HG03196 (cell line): ENCODE measurements around the gene TBC1D16.
"Not testable (repeated sequence)": the region's sequence is repeated elsewhere in the genome, so short reads cannot be mapped to it uniquely, and the experiment has no call there.

ENCODE experiments used
- ATAC-seq: cut with Tn5 transposase; IDR thresholded peaks from one replicate; pipeline ENCODE4 v1.9.1; 2021; ENCODE audit not compliant: unreplicated experiment

TBC1D16 gene

GRCh38 chr17:79897243-79898063 lies 138.2 kb downstream of the TBC1D16 start:
- no peak for ATAC-seq

- not testable (repeated sequence) for ATAC-seq
Observed at GRCh38 chr17:79893457-79893856, 142.2 kb downstream of the TBC1D16 start.

- ATAC-seq: no peak
Observed at GRCh38 chr17:79892457-79893241, 143.0 kb downstream of the TBC1D16 start.

GRCh38 chr17:79891113-79891730 lies 144.4 kb downstream of the TBC1D16 start:
- ATAC-seq: no peak

GRCh38 chr17:79890706-79891105 lies 145.0 kb downstream of the TBC1D16 start:
- ATAC-seq: no peak

GRCh38 chr17:79888811-79889634 lies 146.6 kb downstream of the TBC1D16 start:
- no peak for ATAC-seq

- ATAC-seq: no peak
Observed at GRCh38 chr17:79888009-79888540, 147.6 kb downstream of the TBC1D16 start.

GRCh38 chr17:79887451-79887991 lies 148.2 kb downstream of the TBC1D16 start:
- ATAC-seq: no peak

GRCh38 chr17:79883202-79883601 lies 152.5 kb downstream of the TBC1D16 start:
- no peak for ATAC-seq
